C4-2B (cell line): Measurements from ENCODE around the gene SEBOX.
A peak's percentile ranks its signal among the peaks of the same experiment; 100 is the strongest.

Source experiments
- H3K27ac ChIP-seq: fragments of 450-650 bp; 2 replicates; pipeline ENCODE4 v1.5.1; 2017
- ZFX ChIP-seq: fragments of 450-650 bp; IDR thresholded peaks from 2 replicates; pipeline ENCODE4 v1.6.1; 2017
- TF ChIP-seq, protein P1 (sequence below): fragments of 450-650 bp; conservative IDR thresholded peaks from 2 replicates; pipeline ENCODE4 v1.5.1; 2017; ENCODE audit warnings: mild to moderate bottlenecking

Gene SEBOX

DNA sequence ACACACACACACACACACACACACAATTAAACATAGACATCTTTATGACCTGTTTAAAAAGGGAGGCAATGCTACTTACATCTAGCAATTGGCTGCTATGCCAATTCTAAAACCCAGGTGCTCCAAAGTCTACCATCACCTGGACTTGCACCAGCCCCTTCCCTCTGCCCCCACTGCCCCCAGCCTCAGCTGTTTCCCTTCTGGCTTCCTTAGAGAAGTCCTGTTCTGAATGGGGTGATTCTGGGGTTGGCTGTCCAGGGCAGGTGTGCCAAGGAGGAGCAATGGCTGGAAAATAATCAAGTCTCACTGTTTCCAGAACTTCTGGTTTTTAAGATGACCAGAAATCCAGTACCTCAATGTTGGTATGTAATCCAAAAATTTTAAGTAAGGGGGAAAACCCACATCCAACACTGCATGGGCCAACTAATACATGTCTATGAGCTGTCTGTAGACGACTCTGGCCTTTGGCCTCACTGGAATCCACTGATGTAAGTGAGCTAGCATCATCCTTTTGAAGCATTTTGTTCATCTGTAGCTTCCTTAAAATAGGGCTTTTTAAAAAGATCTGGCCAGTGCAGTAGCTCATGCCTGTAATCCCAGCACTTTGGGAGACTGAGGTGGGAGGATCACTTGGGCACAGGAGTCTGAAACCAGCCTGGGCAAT lies 31.8 kb downstream of the SEBOX start:
- no peak overlapping the region for H3K27ac ChIP-seq
- no peak for TF ChIP-seq ZFX
- TF ChIP-seq, protein P1, sequence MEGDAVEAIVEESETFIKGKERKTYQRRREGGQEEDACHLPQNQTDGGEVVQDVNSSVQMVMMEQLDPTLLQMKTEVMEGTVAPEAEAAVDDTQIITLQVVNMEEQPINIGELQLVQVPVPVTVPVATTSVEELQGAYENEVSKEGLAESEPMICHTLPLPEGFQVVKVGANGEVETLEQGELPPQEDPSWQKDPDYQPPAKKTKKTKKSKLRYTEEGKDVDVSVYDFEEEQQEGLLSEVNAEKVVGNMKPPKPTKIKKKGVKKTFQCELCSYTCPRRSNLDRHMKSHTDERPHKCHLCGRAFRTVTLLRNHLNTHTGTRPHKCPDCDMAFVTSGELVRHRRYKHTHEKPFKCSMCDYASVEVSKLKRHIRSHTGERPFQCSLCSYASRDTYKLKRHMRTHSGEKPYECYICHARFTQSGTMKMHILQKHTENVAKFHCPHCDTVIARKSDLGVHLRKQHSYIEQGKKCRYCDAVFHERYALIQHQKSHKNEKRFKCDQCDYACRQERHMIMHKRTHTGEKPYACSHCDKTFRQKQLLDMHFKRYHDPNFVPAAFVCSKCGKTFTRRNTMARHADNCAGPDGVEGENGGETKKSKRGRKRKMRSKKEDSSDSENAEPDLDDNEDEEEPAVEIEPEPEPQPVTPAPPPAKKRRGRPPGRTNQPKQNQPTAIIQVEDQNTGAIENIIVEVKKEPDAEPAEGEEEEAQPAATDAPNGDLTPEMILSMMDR = no peak

DNA sequence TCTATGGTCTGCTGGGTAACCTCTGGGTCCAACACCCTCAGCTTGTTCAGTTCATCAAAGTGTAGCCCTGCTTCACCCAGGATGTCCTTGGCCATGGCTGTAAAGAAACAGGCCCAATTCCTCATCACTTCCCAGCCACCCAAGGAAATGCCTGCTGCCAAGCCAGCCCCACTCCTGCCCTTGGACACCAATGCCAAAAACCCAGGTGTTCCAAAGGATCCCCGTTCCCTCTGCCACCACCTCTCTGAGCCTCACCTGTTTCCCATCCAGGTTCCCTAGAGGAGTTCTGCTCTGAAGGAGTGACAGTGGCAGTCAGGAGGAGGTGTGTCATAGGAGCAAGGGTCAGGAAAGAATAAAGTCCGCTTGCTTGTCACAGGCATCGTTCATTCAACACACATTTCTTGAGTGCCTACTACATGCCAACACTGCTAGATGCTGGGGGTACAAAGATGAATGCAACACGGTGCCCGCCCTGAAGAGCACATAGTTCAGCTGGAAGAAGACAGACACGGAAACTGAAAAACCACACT lies 33.0 kb downstream of the SEBOX start:
- H3K27ac ChIP-seq = no peak overlapping the region
- TF ChIP-seq, protein P1 = no peak
- TF ChIP-seq ZFX = no peak

DNA sequence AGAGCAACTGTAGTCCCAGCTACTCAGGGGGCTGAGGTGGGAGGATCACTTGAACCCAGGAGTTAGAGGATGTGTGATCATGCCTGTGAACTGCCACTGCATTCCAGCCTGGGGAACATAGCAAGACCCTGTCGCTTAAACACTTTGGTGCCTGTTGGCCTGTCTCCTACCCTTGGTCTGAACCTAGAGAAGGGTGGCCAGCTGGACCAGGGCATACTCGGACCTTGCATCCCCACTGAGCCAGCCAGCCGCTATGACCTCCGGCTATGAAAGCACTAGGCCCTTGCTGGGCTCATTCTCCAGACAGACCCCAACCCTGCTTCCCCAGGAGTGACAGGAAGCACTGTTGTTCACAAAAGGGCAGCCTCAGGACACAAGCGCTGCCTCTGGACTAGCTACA lies 34.3 kb downstream of the SEBOX start:
- no peak for TF ChIP-seq ZFX
- TF ChIP-seq, protein P1 = no peak
- no peak overlapping the region for H3K27ac ChIP-seq

DNA sequence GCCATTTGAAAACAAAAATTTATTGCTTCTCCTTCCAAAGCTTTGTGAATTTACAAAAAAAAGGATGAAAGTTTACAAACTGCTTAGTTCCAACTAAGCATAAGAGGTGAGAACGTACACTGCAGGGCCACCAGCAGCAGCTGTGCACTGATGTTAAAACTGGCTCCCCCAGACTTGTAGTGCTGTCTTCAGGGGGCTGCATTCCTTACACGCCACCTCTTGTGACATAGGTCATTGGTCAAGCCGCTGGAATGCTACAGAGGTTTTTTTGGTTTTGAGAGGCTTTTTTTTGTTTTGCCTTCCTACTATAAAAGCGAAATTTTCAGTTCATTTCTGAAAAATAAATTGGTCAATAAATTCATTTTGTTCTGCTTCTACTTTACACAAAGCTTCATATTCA lies 36.7 kb downstream of the SEBOX start:
- no peak overlapping the region for H3K27ac ChIP-seq
- TF ChIP-seq, protein P1 = no peak
- TF ChIP-seq ZFX = no peak

DNA sequence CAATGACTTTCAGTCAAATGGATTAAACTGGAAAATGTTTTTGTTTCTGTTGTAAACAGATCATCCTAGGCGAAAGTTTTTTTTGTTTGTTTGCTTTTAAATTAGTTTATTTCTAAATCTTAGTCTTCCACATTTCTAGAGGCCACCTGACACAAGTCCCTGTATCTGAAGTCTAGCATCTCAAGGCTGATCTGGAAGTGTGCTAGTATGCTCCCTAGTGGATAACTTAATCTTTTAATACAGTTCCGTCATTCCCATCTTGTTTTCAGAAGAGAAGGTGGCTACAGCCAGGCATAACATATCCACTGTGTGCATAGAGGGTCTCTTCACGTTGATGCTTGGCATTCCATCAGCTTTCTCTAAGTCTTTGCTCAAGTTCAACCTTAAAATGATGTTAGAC lies 37.3 kb downstream of the SEBOX start:
- TF ChIP-seq, protein P1 = 0 out of 2 replicates have a peak, but pooled peaks have one; percentile 3
- TF ChIP-seq ZFX = no peak

DNA sequence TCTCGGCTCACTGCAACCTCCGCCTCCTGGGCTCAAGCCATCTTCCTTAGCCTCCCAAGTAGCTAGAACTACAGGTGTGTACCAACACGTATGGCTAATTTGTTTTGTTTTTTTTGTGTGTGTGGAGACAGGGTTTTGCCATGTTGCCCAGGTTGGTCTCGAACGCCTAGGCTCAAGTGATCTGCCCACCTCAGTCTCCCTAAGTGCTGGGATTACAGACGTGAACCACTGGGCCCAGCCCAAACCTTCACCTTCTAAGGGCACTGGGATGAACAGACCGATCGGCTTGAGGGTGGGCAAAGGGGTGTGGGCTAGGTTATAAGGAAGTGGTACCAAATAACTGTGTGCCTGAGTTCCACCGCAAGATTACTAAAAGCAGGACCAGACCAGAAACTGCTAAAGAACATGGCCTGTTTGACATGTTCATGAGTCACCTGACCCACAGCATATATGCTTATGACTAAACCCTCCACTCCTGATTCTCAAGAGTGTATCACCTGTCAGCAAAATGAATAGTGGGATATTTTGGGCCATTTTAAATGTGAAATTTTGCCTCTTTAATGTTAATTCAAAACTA lies 37.9 kb downstream of the SEBOX start:
- TF ChIP-seq, protein P1 = no peak
- TF ChIP-seq ZFX = no peak
- peak overlapping the region; percentile 65 for H3K27ac ChIP-seq

More for the DNA sequence above, 37.3 kb downstream of the SEBOX start:
- no peak overlapping the region for H3K27ac ChIP-seq

DNA sequence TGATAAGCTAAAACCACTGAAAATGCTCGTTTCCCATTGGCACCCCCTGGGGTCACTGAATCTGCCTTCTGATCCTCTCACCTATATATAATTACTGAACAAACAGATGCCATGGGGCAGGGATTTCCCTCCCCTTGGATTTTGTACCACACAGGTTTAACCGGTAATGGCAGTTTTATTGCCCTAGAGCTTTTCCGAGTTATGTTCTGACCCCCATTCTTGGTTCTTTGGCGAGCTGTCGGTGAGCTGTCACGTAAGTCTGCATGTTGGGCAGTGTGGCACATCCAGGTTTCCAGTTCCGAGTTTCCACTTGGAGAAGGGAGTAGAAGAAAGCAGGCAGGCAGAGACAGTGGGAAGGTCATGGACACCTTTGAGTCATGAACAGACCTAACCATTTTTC lies 38.9 kb downstream of the SEBOX start:
- peak overlapping the region; percentile 65 for H3K27ac ChIP-seq
- TF ChIP-seq ZFX = no peak
- TF ChIP-seq, protein P1 = no peak
